ENCODE measurements around the gene SPON1.
A peak's percentile ranks its signal among the peaks of the same experiment; 100 is the strongest.
"Not testable (repeated sequence)": the region's sequence is repeated elsewhere in the genome, so short reads cannot be mapped to it uniquely, and the experiment has no call there.

SPON1 gene

GRCh38 chr11:13962562-13963168 lies at the start of gene SPON1:
SPON1 (plus strand) TSS chr11:13962723; CDS start chr11:13962905, 182 bp downstream.
- peak; percentile 25 for DNase-seq

GRCh38 chr11:13917264-13917663 lies 45.3 kb upstream of the SPON1 start:
- DNase-seq: no peak

- DNase-seq: no peak
Observed at GRCh38 chr11:13917904-13918303, 44.6 kb upstream of the SPON1 start.

GRCh38 chr11:13920756-13921155 lies 41.8 kb upstream of the SPON1 start:
- no peak for DNase-seq

GRCh38 chr11:13921545-13921944 lies 41.0 kb upstream of the SPON1 start:
- no peak for DNase-seq

GRCh38 chr11:13923182-13923581 lies 39.3 kb upstream of the SPON1 start:
- no peak for DNase-seq

- DNase-seq: no peak
Observed at GRCh38 chr11:13923716-13924650, 38.5 kb upstream of the SPON1 start.

- no peak for DNase-seq
Observed at GRCh38 chr11:13924801-13925327, 37.7 kb upstream of the SPON1 start.

GRCh38 chr11:13926366-13926765 lies 36.2 kb upstream of the SPON1 start:
- not testable (repeated sequence) for DNase-seq

- no peak for DNase-seq
Observed at GRCh38 chr11:13926981-13927380, 35.5 kb upstream of the SPON1 start.

- no peak for DNase-seq
Observed at GRCh38 chr11:13927481-13927880, 35.0 kb upstream of the SPON1 start.

GRCh38 chr11:13928566-13929251 lies 33.8 kb upstream of the SPON1 start:
- peak; percentile 28 for DNase-seq

- no peak for DNase-seq
Observed at GRCh38 chr11:13929395-13929891, 33.1 kb upstream of the SPON1 start.

GRCh38 chr11:13931356-13931755 lies 31.2 kb upstream of the SPON1 start:
- no peak for DNase-seq

GRCh38 chr11:13937154-13937553 lies 25.4 kb upstream of the SPON1 start:
- not testable (repeated sequence) for DNase-seq

GRCh38 chr11:13938829-13939228 lies 23.7 kb upstream of the SPON1 start:
- not testable (repeated sequence) for DNase-seq

GRCh38 chr11:13939961-13940906 lies 22.3 kb upstream of the SPON1 start:
- DNase-seq: no peak

GRCh38 chr11:13940907-13941256 lies 21.6 kb upstream of the SPON1 start:
- DNase-seq: no peak

- no peak for DNase-seq
Observed at GRCh38 chr11:13941775-13942174, 20.7 kb upstream of the SPON1 start.

GRCh38 chr11:13942378-13942777 lies 20.1 kb upstream of the SPON1 start:
- no peak for DNase-seq

- DNase-seq: no peak
Observed at GRCh38 chr11:13942971-13943381, 19.5 kb upstream of the SPON1 start.

- DNase-seq: no peak
Observed at GRCh38 chr11:13944016-13944415, 18.5 kb upstream of the SPON1 start.
